Measurements from ENCODE around the gene GRID2.

- TF ChIP-seq, protein P1, sequence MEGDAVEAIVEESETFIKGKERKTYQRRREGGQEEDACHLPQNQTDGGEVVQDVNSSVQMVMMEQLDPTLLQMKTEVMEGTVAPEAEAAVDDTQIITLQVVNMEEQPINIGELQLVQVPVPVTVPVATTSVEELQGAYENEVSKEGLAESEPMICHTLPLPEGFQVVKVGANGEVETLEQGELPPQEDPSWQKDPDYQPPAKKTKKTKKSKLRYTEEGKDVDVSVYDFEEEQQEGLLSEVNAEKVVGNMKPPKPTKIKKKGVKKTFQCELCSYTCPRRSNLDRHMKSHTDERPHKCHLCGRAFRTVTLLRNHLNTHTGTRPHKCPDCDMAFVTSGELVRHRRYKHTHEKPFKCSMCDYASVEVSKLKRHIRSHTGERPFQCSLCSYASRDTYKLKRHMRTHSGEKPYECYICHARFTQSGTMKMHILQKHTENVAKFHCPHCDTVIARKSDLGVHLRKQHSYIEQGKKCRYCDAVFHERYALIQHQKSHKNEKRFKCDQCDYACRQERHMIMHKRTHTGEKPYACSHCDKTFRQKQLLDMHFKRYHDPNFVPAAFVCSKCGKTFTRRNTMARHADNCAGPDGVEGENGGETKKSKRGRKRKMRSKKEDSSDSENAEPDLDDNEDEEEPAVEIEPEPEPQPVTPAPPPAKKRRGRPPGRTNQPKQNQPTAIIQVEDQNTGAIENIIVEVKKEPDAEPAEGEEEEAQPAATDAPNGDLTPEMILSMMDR (conservative IDR thresholded peaks at IDR 0.05; ENCODE audit: low read depth, low read length), result peak; percentile 66
- no peak for TF ChIP-seq EZH2 (IDR thresholded peaks at IDR 0.05; ENCODE audit: low read length, unreplicated experiment)
Measured at GRCh38 chr4:93710101-93710846, 1406.5 kb downstream of the GRID2 start.
